Fibroblast of skin of right biceps (primary cell): ENCODE results near the gene MYLK4.

ENCODE experiments used
- DNase-seq: peaks from one replicate; pipeline ENCODE4 v3.0.0-alpha.2; 2013

Gene MYLK4

GRCh38 chr6:2750832-2751231 lies at the start of gene MYLK4:
MYLK4 (minus strand) TSS chr6:2750922; CDS start chr6:2749294, 1,628 bp downstream.
- DNase-seq = no peak

DNA sequence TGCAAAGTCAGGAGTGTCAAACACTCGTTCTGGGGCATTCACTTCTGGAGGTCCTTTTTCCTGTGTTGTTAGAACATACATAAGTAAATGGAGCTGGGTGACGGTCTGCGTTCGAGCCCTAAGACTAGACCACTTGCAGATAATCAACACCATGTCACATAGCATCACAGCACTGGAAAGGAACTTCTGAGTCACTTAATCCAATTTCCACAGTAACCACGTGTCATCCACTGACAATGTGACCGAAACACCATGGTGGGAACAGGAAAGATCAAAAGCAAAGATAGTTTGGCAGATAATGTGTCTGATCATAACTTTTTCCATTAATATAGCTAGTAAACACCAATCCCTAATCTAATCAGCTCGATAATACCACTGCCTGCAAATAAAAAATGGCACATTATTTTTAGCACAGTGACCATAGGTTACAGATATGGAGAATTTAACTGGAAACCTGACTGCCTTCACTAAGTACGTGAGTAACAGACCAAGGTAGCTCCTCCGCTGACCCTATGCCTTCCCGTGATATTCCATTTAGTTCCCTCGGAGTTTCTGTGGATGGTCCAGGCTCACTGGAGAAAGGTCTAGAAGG lies 49.3 kb upstream of the MYLK4 start:
- DNase-seq = peak; percentile 31

DNA sequence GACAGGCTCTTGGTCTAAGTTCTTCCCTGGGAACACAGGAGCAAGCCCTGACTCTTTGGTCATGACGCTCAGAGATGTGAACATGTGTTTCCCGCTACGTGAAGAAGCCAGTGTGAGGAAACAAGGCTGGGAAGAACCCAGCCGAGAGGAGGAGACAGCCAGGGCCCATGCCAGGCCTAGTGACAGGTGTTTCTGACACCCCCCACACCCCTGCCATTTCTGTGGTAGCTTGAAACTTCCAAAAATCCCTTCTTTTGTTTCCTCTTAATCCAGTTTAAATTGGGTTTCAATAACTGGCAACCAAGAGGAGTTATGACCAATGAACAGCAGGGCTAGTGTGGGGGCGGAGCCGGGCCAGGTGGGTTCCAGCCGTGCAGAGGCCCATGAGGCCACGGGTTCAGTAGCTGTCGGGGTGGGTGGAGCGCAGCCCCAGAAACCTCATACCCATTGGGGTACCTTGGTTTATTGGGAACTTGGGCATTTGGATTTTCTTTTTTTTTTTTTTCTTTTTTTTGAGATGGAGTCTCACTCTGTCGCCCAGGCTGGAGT lies 47.9 kb upstream of the MYLK4 start:
- DNase-seq = no peak

GRCh38 chr6:2797564-2798031 lies 46.9 kb upstream of the MYLK4 start:
- no peak for DNase-seq

DNA sequence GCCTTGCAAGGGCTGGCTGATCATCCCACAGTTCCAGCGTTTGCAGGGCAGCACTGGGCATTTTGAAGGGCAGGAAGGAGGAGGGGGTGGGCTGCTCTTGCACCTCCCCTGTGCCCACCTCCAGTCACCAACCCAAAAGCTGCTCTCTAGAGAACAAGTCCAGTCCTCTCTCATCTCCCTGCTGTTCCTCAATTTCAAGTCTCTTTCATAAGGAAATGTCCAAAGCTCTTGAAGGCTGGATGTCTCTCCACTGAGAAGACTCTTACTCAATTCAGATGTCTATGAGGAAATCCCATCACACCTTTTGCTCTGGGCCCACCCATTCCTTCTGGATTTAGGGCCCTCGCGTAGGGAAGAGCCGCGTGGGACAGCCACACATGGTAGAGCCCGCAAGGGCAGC lies 46.1 kb upstream of the MYLK4 start:
- DNase-seq = no peak

DNA sequence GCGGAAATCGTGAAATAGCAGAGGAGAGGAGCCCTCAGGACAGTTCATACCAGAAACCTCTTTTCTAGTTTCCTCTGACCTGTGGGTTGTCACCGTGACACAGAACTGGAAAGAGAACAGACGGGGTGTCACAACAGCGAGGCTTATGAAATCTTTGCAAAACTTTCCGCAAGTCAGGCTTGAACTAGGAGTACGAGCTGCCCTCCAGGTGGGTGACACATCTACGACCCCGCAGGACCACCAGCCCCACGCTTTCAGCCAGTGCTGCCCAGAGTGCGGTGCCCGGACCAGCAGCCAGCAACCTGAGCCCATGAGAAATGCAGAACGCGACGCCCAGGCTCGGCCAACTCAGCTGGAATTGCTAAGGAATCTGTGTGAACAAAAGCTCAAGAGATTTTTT lies 45.2 kb upstream of the MYLK4 start:
- DNase-seq = no peak

GRCh38 chr6:2795162-2795561 lies 44.4 kb upstream of the MYLK4 start:
- DNase-seq = no peak

DNA sequence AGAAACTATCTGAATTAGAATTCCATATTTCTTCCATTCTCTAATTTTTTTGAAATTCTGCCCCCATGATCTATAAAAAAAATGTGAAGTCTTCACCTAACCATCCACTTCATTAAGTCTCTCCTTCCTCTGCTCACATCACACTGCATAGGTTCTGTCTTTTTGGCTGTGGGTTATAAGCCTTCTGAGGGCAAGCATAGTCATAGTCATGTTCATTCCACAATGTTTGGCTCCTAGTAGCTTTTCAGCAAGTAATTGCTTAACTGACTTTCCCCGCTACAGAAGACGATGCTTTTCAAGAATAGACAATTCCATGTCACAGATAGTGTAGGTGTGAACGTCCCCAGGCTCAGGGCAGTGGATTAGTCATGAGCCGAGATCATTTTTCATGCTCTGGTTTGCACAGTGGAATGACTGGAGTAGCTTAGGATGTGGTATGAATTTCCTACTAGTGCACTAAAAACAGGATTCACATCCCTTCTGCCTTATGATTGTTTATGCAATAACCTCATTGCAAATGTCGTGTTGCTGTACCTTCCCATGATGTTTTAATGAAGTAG lies 43.5 kb upstream of the MYLK4 start:
- peak; percentile 56 for DNase-seq

GRCh38 chr6:2793534-2794151 lies 42.9 kb upstream of the MYLK4 start:
- DNase-seq = no peak

GRCh38 chr6:2792330-2793110 lies 41.8 kb upstream of the MYLK4 start:
- DNase-seq = peak; percentile 50

DNA sequence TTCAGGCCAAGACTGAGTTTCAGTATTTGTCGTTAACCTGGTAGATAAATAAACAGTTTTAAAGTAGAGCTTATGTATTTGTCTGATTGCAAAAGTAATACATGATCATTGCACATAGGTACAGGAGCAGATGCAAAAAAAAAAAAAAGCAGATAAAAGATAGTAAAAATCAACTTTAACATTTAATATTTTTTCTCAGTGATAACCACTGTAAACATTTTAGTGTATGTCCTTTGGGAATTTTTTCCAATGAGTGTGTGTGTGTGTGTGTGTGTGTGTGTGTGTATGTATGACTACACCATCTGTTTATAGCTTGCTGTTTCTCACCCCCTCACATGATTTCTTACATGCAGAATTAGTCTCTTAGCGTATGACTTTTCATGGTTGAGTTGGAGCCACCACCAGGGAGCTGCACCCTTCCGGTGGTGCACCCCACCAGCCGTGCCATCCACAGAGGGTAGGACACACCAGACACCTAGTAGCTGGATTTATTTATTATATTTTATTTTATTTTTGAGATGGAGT lies 40.8 kb upstream of the MYLK4 start:
- DNase-seq = no peak

DNA sequence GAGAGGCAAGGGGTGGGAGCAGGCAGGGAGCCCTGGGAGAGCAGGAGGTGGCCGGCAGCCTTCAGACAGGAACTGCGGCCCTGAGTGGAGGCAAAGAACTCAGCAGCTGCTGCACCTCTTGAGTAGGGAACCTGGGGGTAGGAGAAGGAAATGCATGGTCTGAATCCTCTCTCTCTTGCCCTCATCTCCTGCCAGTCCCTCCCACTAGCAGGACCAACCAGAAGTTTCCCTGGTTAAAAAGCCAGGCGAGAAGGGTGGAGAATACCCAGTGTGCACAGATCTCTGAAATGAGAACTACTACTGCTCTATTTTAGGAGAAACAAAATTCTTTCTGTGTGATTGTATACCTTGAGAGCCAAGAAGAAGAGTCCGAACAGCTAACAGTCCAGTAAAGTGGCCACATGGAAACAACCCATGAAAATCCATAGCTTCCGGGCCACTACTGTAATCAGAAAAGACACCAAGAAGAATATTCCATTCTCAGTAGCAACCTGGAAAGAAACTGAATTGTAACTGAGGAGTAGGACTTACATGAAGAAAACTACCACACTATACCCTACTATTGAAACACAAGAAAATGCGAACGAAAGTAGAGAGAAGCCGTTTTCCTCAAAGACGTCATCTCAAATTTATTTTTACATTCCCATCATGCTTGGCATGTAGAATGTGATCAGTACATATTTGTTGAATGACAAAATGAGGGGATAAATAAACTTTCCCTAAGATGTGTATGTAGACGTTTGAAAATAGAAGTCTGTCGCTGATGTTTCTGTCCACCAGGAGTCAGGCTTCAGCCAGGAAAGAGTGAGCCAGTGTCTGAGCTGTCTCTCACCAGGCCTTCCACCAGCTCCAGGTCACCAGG lies 40.1 kb upstream of the MYLK4 start:
- DNase-seq = peak; percentile 84

GRCh38 chr6:2786269-2786668 lies 35.5 kb upstream of the MYLK4 start:
- DNase-seq = no peak

DNA sequence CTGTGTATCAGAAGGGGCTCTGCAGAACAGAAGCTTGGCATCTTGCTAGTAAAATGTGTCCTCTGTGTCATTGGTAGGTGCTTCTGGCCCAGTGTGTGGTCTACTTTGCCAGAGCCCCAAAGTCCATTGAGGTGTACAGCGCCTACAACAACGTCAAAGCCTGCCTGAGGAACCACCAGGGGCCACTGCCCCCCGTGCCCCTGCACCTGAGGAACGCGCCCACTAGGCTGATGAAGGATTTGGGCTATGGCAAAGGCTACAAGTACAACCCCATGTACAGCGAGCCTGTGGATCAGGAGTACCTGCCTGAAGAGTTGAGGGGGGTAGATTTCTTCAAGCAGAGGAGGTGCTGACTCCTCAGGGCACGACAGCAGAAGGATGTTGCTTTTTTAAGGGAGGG lies 34.2 kb upstream of the MYLK4 start:
- no peak for DNase-seq

GRCh38 chr6:2784061-2784460 lies 33.3 kb upstream of the MYLK4 start:
- DNase-seq = no peak

DNA sequence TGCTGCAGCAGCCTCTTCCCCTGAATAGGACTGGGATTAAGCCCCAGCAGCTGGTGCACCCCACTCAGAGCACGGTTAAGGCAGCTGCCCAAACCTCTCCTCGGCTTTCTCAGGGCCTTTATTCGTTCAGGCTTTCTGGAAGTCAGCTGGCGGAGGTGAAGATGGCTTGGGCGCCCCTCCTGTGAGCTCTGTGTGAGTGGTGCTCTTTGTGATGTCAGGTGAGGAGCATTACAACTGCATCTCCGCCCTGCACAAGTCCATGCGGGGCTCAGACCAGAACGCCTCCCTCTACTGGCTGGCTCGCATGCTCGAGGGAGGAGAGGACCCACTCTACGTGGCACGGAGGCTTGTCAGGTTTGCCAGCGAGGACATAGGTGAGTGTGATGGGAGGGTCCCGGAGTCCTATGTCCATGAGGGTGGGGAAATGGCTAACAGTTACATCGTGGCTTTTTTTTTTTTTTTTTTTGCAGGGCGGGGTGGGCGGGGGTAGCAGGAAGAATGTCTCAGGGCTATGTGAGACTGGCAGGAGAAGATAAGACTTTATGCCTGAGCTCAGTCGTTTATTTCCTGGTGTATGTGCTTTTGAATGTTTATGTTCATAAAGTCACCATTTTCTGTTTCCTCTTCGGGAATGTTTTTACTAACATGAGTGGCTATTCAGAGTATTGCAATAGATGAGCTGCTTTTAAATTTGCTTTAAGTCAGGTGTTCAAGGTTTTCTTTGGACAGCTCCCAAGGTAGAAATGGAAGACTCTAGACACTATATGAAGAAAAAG lies 32.7 kb upstream of the MYLK4 start:
- DNase-seq = no peak

GRCh38 chr6:2782825-2783187 lies 32.1 kb upstream of the MYLK4 start:
- DNase-seq = no peak

GRCh38 chr6:2782356-2782708 lies 31.6 kb upstream of the MYLK4 start:
- DNase-seq = no peak

- no peak for DNase-seq
These were observed 31.1 kb upstream of the MYLK4 start for GRCh38 chr6:2781685-2782355.

- no peak for DNase-seq
These were observed 29.5 kb upstream of the MYLK4 start for GRCh38 chr6:2780102-2780737.

DNA sequence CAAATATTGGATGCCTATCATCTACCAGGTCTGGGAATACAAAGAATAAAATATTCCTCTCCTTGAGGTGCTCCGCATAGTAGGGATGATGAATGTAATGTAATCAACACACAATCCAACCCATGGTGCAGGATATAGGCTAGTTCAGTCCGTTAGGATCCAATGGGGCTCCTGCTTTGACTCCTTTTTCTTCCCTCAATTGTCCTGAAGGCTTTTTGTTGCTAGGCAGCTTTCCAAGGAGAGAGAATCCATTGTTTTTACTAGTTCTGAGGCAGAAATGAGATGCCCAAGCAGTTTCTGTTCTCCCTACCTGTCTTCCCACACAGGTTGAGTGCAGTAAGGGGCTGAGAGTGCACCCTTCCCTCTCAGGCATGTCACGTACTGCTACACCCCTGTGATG lies 26.5 kb upstream of the MYLK4 start:
- no peak for DNase-seq
